ENCODE data around the gene LDB3.
"Not testable (repeated sequence)": the region's sequence is repeated elsewhere in the genome, so short reads cannot be mapped to it uniquely, and the experiment has no call there.

The LDB3 gene

DNA sequence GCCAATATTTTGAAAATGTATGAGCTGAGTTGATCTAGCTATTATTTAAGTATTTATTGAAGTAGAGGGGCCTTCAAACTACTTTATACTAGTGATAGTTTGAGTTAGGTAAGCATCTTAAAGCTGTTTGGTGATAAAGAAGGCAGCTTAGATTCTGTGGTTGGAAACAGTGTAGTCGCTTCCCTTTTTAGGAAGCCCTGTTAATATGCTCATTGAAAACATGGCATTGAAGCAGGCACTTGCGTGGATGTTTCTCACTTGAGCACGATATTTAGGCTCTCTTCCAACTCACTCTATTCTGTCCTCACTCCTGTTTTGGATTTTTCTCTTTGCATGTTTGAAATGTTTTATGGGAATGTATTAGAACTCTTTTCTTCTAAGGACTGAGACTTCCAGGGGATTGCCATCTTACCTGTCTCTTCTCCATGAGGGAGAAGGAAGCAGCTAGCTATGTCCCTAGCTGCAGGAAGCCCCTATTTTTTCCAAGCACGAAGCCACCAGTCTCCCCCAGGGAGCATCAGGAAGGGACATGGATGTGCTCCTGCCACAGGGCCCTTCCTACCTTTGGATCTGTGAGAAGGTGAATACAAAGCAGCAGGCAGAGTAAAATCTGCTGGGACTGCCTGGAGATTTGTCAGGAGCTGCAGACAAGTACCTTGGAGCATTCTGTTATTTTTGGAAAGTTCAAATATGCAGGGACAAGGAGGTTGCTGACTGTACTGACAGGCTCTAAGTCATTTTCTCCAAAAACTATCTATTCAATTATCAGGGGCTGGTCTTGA lies 66.1 kb downstream of the LDB3 start:
- no peak for DNase-seq (ENCODE audit: low read depth)
- TF ChIP-seq, protein P1, sequence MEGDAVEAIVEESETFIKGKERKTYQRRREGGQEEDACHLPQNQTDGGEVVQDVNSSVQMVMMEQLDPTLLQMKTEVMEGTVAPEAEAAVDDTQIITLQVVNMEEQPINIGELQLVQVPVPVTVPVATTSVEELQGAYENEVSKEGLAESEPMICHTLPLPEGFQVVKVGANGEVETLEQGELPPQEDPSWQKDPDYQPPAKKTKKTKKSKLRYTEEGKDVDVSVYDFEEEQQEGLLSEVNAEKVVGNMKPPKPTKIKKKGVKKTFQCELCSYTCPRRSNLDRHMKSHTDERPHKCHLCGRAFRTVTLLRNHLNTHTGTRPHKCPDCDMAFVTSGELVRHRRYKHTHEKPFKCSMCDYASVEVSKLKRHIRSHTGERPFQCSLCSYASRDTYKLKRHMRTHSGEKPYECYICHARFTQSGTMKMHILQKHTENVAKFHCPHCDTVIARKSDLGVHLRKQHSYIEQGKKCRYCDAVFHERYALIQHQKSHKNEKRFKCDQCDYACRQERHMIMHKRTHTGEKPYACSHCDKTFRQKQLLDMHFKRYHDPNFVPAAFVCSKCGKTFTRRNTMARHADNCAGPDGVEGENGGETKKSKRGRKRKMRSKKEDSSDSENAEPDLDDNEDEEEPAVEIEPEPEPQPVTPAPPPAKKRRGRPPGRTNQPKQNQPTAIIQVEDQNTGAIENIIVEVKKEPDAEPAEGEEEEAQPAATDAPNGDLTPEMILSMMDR (IDR thresholded peaks at IDR 0.05; ENCODE audit: insufficient read depth, low read depth, low read length, missing control alignments) = no peak

DNA sequence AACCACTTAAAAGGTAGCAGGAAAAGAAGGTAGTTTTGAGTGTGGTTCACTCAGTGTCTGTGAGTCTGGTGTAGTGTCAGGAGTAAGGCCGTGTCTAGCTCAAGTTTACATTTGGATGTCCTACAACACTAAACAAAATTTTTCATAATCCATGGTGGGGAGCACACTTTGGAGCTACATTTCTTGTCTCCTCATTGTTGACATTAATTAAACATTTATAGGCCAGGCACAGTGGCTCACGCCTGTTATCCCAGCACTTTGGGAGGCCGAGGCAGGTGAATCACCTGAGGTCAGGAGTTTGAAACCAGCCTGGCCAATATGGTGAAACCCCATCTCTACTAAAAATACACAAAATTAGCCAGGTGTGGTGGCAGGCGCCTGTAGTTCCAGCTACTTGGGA lies 67.0 kb downstream of the LDB3 start:
- H3K4me3 ChIP-seq (ENCODE audit: low read length); DNase-seq (ENCODE audit: low read depth): not testable (repeated sequence)

More for the DNA sequence above, 66.1 kb downstream of the LDB3 start:
- H3K4me3 ChIP-seq (ENCODE audit: low read length) = no peak overlapping the region

DNA sequence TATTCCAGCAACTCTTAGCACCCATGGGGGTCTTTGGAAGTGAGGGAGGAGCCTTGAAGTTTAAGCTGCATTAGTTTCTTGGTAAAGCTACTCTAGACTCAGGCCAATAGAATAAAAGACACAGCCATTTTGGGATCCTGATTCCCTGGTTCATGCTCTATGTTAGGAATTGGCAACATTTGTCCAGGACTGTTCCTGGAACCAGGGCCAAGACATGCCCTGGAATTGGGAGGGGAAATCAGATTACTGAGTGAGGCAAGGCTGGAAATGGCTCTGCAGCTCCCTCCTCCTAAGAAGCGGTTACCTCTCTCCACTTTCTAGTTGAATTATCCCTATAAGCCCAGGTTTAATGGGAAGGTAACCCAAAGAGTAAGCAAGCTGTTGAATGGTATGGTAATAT lies 73.9 kb downstream of the LDB3 start:
- no peak overlapping the region for H3K4me3 ChIP-seq (ENCODE audit: low read length)
- DNase-seq (ENCODE audit: low read depth) = no peak
- TF ChIP-seq, protein P1 (IDR thresholded peaks at IDR 0.05; ENCODE audit: insufficient read depth, low read depth, low read length, missing control alignments) = no peak

DNA sequence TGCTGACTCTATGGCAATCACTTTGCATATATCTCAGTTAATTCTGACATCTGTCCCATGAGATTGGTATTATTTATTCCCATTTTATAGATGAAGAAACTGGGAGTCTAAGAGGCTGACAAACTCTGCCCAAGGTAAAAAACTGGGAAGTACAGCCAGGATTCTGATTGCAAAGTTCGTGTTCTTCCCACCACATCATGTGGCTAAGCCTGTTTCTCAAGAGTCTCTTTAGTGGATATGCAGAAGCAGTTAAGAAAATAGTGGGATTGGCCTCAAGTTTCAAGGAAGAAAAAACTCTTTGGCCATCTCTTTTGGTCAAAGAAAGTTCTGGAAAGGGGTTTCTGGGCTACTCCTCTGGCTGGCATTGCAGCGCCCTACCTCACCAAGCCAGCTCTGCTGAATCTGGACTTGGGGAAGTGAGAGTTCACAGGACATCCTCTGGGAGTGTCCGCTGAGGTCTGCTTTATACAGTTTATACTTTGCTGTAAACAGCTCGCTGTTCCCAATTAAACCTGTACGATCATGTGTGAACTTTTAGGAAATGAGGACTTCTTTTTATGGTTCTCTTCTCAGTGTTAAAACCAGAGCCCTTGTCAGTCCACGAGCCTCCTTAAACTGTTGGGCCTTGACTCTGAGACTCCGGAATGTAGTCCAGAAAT lies 75.9 kb downstream of the LDB3 start:
- no peak for DNase-seq (ENCODE audit: low read depth)
- H3K4me3 ChIP-seq (ENCODE audit: low read length) = no peak overlapping the region
- TF ChIP-seq, protein P1 (IDR thresholded peaks at IDR 0.05; ENCODE audit: insufficient read depth, low read depth, low read length, missing control alignments) = no peak

DNA sequence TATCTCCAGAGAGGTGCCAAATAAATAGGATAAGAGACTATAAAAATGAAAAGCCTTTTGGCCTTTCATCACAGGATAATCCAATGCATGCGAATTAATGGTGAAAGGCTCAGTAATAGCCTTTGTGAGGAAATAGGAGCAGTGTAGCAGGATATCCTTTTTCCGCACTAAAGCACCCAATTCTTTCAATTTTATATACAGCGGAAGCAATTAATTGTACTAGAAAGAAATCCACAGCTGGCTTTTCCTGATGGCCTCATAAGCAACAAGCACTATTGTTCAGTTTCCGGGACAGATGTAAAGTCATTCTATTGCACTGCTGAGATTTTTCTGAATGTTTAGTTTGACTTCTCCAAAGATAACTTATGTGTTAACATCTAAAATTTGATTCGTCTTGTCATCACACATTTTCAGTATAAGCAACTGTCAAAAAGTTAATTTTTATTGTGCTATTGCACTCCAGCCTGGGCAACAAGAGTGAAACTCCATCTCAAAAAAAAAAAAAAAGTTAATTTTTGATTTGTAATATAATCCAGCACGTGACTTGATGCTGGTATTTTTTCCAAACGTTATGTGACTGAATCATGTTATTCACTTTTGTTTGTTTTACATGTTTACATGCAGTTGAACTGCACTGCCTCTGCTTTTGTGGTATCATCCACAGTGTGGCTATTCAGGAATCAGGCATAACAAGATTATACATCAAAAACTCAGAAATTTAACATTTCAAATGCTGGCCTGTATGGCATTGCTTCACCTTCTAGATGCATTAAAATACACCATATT lies 79.7 kb downstream of the LDB3 start:
- TF ChIP-seq, protein P1 (IDR thresholded peaks at IDR 0.05; ENCODE audit: insufficient read depth, low read depth, low read length, missing control alignments) = no peak
- DNase-seq (ENCODE audit: low read depth) = no peak
- no peak overlapping the region for H3K4me3 ChIP-seq (ENCODE audit: low read length)

DNA sequence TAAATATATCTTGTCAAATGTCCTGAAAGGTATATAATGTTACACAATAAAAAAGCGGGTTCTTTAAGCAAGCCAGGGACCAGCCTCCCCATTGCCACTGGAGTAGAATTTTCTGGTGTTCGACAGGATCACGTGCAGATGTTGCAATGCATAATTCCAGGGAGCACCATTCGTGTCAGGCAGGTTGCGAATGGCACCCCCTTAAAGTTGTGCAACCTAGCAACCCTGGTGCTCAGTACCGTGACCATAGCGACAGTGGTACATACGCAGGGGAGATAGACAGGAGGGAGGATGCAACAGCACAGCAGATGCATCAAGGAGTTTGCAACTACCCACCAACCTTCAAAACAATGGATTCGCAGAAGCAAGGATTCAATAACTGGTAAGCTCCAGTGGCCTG lies 81.5 kb downstream of the LDB3 start:
- no peak overlapping the region for H3K4me3 ChIP-seq (ENCODE audit: low read length)
- TF ChIP-seq, protein P1 (IDR thresholded peaks at IDR 0.05; ENCODE audit: insufficient read depth, low read depth, low read length, missing control alignments) = no peak
- no peak for DNase-seq (ENCODE audit: low read depth)

DNA sequence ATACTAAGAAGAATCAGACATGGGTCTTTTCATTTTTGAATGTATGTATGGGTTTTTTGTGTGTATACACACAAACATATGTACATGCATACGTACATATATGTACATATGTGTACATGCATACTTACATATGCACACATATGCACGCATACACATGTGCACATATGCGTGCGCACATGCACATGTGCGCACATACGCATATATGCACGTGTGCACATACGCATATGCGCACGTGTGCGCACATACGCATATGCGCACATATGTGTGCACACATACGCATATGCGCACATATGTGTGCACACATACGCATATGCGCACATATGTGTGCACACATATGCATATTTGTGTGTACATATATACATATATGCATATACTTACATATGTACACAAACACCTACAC lies 83.2 kb downstream of the LDB3 start:
- H3K4me3 ChIP-seq (ENCODE audit: low read length) = no peak overlapping the region
- TF ChIP-seq, protein P1 (IDR thresholded peaks at IDR 0.05; ENCODE audit: insufficient read depth, low read depth, low read length, missing control alignments) = no peak
- no peak for DNase-seq (ENCODE audit: low read depth)
